Right atrium auricular region (tissue), 2 donors: ENCODE results near the gene CSAD. TPM values are rescaled to one million over a fixed set of nuclear protein-coding genes. Genes with fewer than 3 reads are reported as not detected.
"Not testable (repeated sequence)": the region's sequence is repeated elsewhere in the genome, so short reads cannot be mapped to it uniquely, and the experiment has no call there.

ENCODE experiments used
- DNase-seq: peaks from one replicate; pipeline ENCODE4 v3.0.0-alpha.2; 2019; ENCODE audit warnings: low spot score
- H3K27ac ChIP-seq, 2 donors: fragments of 200-600 bp; sonication (generic); 1 replicate in 1 of 2; 2 replicates in 1 of 2; pipeline ENCODE4 v1.5.1; 2016 to 2019
- H3K27me3 ChIP-seq, 2 donors: fragments of 200-600 bp; sonication (generic); one replicate each; pipeline versions ENCODE4 v1.5.1 to v1.6.0; 2017 to 2019
- H3K36me3 ChIP-seq: fragments of 200-600 bp; sonication (generic); one replicate; pipeline ENCODE4 v1.5.1; 2016
- H3K4me1 ChIP-seq, 2 donors: fragments of 200-600 bp; sonication (generic); one replicate each; pipeline versions ENCODE4 v1.5.1 to v1.6.0; 2017 to 2019
- H3K4me3 ChIP-seq, 2 donors: fragments of 200-600 bp; sonication (generic); 1 replicate in 1 of 2; 2 replicates in 1 of 2; pipeline ENCODE4 v1.5.1; 2017 to 2019; ENCODE audit warnings: mild to moderate bottlenecking in 1 of 2, moderate library complexity in 1 of 2
- H3K9me3 ChIP-seq, 2 donors: fragments of 200-600 bp; sonication (generic); one replicate each; pipeline ENCODE4 v1.5.1; 2019
- total RNA-seq, 2 donors: library from RNA; depleted of rRNA; stranded (reverse); fragments of >200 nt; gene quantifications; one replicate each; pipeline ENCODE4 v1.1.0, GENCODE V29; 2016
- TF ChIP-seq, protein P1 (sequence below), 2 donors: fragments of 200-600 bp; sonication (generic); IDR thresholded peaks; one replicate each; pipeline ENCODE4 v1.5.1; 2019; ENCODE audit warnings: antibody characterized with exemption in 2 of 2

The CSAD gene
- total RNA-seq, 2 donors from 2014 or later: 3.4 to 4.9 TPM

- H3K4me1 ChIP-seq: peaks cover 0 to 36% of the 10 kb centered on the region in 2 donors
- TF ChIP-seq, protein P1, sequence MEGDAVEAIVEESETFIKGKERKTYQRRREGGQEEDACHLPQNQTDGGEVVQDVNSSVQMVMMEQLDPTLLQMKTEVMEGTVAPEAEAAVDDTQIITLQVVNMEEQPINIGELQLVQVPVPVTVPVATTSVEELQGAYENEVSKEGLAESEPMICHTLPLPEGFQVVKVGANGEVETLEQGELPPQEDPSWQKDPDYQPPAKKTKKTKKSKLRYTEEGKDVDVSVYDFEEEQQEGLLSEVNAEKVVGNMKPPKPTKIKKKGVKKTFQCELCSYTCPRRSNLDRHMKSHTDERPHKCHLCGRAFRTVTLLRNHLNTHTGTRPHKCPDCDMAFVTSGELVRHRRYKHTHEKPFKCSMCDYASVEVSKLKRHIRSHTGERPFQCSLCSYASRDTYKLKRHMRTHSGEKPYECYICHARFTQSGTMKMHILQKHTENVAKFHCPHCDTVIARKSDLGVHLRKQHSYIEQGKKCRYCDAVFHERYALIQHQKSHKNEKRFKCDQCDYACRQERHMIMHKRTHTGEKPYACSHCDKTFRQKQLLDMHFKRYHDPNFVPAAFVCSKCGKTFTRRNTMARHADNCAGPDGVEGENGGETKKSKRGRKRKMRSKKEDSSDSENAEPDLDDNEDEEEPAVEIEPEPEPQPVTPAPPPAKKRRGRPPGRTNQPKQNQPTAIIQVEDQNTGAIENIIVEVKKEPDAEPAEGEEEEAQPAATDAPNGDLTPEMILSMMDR (IDR thresholded peaks at IDR 0.05): no peak
- no peak overlapping the region for H3K27ac ChIP-seq
- H3K36me3 ChIP-seq: peaks cover 68% of the 10 kb centered on the region
- H3K9me3 ChIP-seq: no peaks in the 10 kb centered on the region
- H3K27me3 ChIP-seq: no peaks in the 10 kb centered on the region
- H3K4me3 ChIP-seq: no peak overlapping the region
- no peak for DNase-seq
Measured at GRCh38 chr12:53184828-53185227, 4.1 kb upstream of the CSAD start.

DNA sequence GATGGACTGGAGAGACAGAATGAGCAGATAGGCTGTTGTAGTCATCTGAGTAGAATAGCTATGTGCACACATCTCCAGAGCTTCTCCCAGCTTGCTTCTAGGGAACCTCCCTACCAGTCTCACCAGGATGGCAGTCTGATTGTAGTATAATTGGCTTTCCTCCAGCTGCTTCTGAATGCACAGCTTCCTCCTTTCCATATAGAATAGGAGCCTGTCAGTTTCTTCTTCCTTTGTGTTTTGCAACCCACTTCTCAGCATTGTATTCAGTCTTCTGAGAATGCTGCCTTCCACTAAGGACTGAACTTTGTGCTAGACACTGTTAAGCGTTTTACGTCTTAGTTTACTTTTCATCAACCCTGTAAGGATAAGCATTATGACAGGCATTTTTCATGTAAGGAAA lies 2.2 kb upstream of the CSAD start:
- peaks cover 0 to 44% of the 10 kb centered on the region in 2 donors for H3K4me1 ChIP-seq
- H3K36me3 ChIP-seq: peaks cover 59% of the 10 kb centered on the region

GRCh38 chr12:53181935-53182334 lies 1.2 kb upstream of the CSAD start:
- no peaks in the 10 kb centered on the region for H3K9me3 ChIP-seq
- peaks cover 49% of the 10 kb centered on the region for H3K36me3 ChIP-seq
- DNase-seq: no peak
- H3K27ac ChIP-seq: no peak overlapping the region
- H3K27me3 ChIP-seq: no peaks in the 10 kb centered on the region
- TF ChIP-seq, protein P1 (IDR thresholded peaks at IDR 0.05): no peak
- H3K4me1 ChIP-seq: peaks cover 0 to 44% of the 10 kb centered on the region in 2 donors
- H3K4me3 ChIP-seq: peak overlapping the region in 1 of 2 donors; percentile 90

More for the DNA sequence above, 2.2 kb upstream of the CSAD start:
- TF ChIP-seq, protein P1 (IDR thresholded peaks at IDR 0.05): no peak
- H3K4me3 ChIP-seq: no peak overlapping the region
- DNase-seq: no peak
- H3K27me3 ChIP-seq: no peaks in the 10 kb centered on the region
- no peak overlapping the region for H3K27ac ChIP-seq
- no peaks in the 10 kb centered on the region for H3K9me3 ChIP-seq

DNA sequence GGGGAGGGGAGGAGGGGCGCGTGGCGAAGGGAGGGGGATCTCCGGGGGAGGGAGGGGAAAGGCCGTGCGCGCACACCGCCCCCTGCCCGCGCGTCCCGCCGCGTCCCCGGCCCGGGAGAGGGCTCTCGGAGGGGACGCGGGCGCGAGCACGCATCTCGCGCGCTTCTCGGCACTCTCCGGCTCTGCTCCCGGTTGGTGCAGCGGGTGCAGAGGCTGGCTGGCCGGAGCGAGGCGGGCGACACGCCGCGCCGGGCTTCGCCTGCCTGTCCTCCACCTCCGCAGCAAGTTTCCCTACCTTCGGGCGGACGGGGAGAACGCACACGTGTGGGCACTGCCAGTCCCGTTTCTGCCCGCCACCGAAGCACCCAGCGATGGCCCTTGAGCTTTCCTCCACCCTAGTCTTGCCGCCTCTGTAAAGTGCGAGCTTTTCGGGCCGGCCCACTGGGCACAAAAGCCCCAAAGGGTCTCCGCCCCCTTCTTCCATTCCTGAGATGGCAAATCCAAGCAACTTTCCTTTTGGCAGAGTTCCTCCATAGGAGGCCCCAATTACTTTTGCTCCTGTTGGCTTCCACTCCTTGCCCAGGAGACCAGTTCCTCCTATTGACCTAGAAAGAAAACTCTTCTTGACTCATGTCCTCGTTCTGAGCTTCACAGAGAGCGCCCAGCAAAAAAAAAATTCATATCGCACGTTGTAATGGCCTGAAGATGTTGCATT lies 363 bp upstream of the CSAD start:
- no peak for DNase-seq
- H3K9me3 ChIP-seq: no peaks in the 10 kb centered on the region
- H3K27me3 ChIP-seq: no peaks in the 10 kb centered on the region
- H3K36me3 ChIP-seq: peaks cover 41% of the 10 kb centered on the region
- peak overlapping the region; percentile 89 to 95 for H3K27ac ChIP-seq
- TF ChIP-seq, protein P1 (IDR thresholded peaks at IDR 0.05): peak in 1 of 2 donors; percentile 35
- H3K4me1 ChIP-seq: peaks cover 0 to 44% of the 10 kb centered on the region in 2 donors
- peak overlapping the region; percentile 67 to 90 for H3K4me3 ChIP-seq

- Histone ChIP-seq H3K36me3 (peaks cover 27% of the 10 kb centered on the region), H3K4me1 (peaks cover 0 to 50% of the 10 kb centered on the region in 2 donors)
Measured at GRCh38 chr12:53179687-53180219, 972 bp downstream of the CSAD start.

DNA sequence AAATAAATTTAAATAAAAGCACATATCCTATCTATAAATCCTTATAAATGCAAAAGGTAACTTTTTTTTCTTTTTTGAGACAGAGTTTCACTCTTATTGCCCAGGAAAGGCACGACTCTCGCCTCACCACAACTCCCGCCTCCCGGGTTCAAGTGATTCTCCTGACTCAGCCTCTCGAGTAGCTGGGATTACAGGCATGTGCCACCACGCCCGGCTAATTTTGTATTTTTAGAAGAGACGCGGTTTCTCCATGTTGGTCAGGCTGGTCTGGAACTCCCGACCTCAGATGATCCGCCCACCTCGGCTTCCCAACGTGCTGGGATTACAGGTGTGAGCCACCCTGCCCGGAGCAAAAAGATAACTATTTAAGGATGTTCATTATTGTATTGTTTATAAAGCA lies 1.9 kb downstream of the CSAD start:
- Histone ChIP-seq H3K36me3 (peaks cover 18% of the 10 kb centered on the region), H3K4me1 (peaks cover 0 to 43% of the 10 kb centered on the region in 2 donors)

More at GRCh38 chr12:53179687-53180219, 972 bp downstream of the CSAD start:
- no peaks in the 10 kb centered on the region for H3K9me3 ChIP-seq
- peak overlapping the region; percentile 89 to 95 for H3K27ac ChIP-seq
- peak overlapping the region; percentile 67 to 90 for H3K4me3 ChIP-seq
- TF ChIP-seq, protein P1 (IDR thresholded peaks at IDR 0.05): no peak
- DNase-seq: no peak
- H3K27me3 ChIP-seq: no peaks in the 10 kb centered on the region

GRCh38 chr12:53177447-53177846 lies 3.3 kb downstream of the CSAD start:
- not testable (repeated sequence) for H3K27me3 ChIP-seq, H3K9me3 ChIP-seq, H3K4me3 ChIP-seq, DNase-seq, H3K27ac ChIP-seq, H3K36me3 ChIP-seq
- H3K4me1 ChIP-seq: peaks cover 0 to 31% of the 10 kb centered on the region in 2 donors

More for the DNA sequence above, 1.9 kb downstream of the CSAD start:
- not testable (repeated sequence) for H3K4me3 ChIP-seq, H3K27ac ChIP-seq, H3K9me3 ChIP-seq, DNase-seq, H3K27me3 ChIP-seq
